PC-3 (cell line): Measurements from ENCODE around the gene SHISA8. TPM values are rescaled to one million over a fixed set of nuclear protein-coding genes. Genes with fewer than 3 reads are reported as not detected.
"Not testable (repeated sequence)": the region's sequence is repeated elsewhere in the genome, so short reads cannot be mapped to it uniquely, and the experiment has no call there.

Experiments
- ATAC-seq: fragments of 200-7000 bp; cut with Tn5 transposase; 2 replicates; pipeline ENCODE4 v1.9.1; 2020; ENCODE audit warnings: mild to moderate bottlenecking, moderate library complexity
- BruUV-seq: library from RNA; stranded (reverse); fragments of 400-500 nt; replicated peaks from 2 replicates; lab custom pipeline; 2021; lab: Mats Ljungman, UMichigan
- CTCF ChIA-PET: fragments of 300-600 bp; sonication (Branson Sonifier 250); formaldehyde crosslinking; loops from one replicate; lab custom pipeline; 2022; ENCODE audit warnings: antibody characterized with exemption; lab: Charles Lee
- POLR2A ChIA-PET: fragments of 300-600 bp; sonication (Branson Sonifier 250); formaldehyde crosslinking; loops from one replicate; lab custom pipeline; 2022; ENCODE audit warnings: antibody characterized with exemption; ENCODE audit not compliant: unreplicated experiment; lab: Charles Lee
- DNase-seq: peaks from one replicate; pipeline ENCODE4 v3.0.0-alpha.2; 2015
- H2AFZ ChIP-seq: fragments of 300-600 bp; sonication (generic); 2 replicates; pipeline ENCODE4 v1.6.0; 2016; ENCODE audit warnings: antibody characterized with exemption, low read length
- H3F3A ChIP-seq: fragments of 300-600 bp; sonication (generic); one replicate; pipeline ENCODE4 v1.6.0; 2017; ENCODE audit warnings: antibody characterized with exemption, low read length, control low read depth, mild to moderate bottlenecking; ENCODE audit not compliant: unreplicated experiment
- H3K27ac ChIP-seq: fragments of 300-600 bp; sonication (generic); 2 replicates; pipeline ENCODE4 v1.5.1; 2016; ENCODE audit warnings: mild to moderate bottlenecking, low read length
- H3K27me3 ChIP-seq: fragments of 300-600 bp; sonication (generic); 2 replicates; pipeline ENCODE4 v1.6.1; 2016; ENCODE audit warnings: low read length, mixed read lengths
- H3K36me3 ChIP-seq: fragments of 300-600 bp; sonication (generic); 2 replicates; pipeline ENCODE4 v1.6.1; 2016; ENCODE audit warnings: low read depth, mixed run types, low read length, mixed read lengths
- H3K4me1 ChIP-seq: fragments of 300-600 bp; sonication (generic); 2 replicates; pipeline ENCODE4 v1.5.1; 2016; ENCODE audit warnings: low read length; ENCODE audit not compliant: insufficient read depth
- H3K4me2 ChIP-seq: fragments of 300-600 bp; sonication (generic); 2 replicates; pipeline ENCODE4 v1.6.0; 2016; ENCODE audit warnings: low read length
- H3K4me3 ChIP-seq: fragments of 300-600 bp; sonication (generic); 2 replicates; pipeline ENCODE4 v1.5.1; 2016; ENCODE audit warnings: mild to moderate bottlenecking, low read length, mixed read lengths
- H3K79me2 ChIP-seq: fragments of 300-600 bp; sonication (generic); 2 replicates; pipeline ENCODE4 v1.6.1; 2017; ENCODE audit warnings: low read length, mixed read lengths
- H3K9ac ChIP-seq: fragments of 300-600 bp; sonication (generic); 2 replicates; pipeline ENCODE4 v1.6.0; 2016; ENCODE audit warnings: mild to moderate bottlenecking, low read length
- H3K9me2 ChIP-seq: fragments of 300-600 bp; sonication (generic); replicated peaks from 2 replicates; pipeline ENCODE4 v1.6.1; 2016; ENCODE audit warnings: mixed run types, low read length, mixed read lengths
- H3K9me3 ChIP-seq: fragments of 300-600 bp; sonication (generic); 2 replicates; pipeline ENCODE4 v1.6.1; 2016; ENCODE audit warnings: low read length, mixed read lengths
- H4K20me1 ChIP-seq: fragments of 300-600 bp; sonication (generic); 2 replicates; pipeline ENCODE4 v1.6.1; 2016; ENCODE audit warnings: low read length, mixed read lengths
- EZH2 ChIP-seq: fragments of 300-600 bp; sonication (generic); IDR thresholded peaks from one replicate; pipeline ENCODE4 v1.6.1; 2017; ENCODE audit warnings: antibody characterized with exemption, mild to moderate bottlenecking, low read length; ENCODE audit not compliant: unreplicated experiment
- EZH2phosphoT487 ChIP-seq: fragments of 300-600 bp; sonication (generic); IDR thresholded peaks from 2 replicates; pipeline ENCODE4 v1.6.1; 2018; ENCODE audit warnings: mild to moderate bottlenecking, antibody characterized with exemption, low read length, borderline replicate concordance
- intact Hi-C: fragments of 100-400 bp; cut with micrococcal nuclease; formaldehyde crosslinking; loops from 2 replicates; pipeline ENCODE4 v1.9.0; 2023
- total RNA-seq: library from RNA; depleted of rRNA; stranded (reverse); fragments of >200 nt; gene quantifications from 2 replicates; pipeline ENCODE4 v1.2.3, GENCODE V29; 2014
- TF ChIP-seq, protein P1 (sequence below): fragments of 300-600 bp; sonication (generic); conservative IDR thresholded peaks from 2 replicates; pipeline ENCODE4 v1.5.1; 2017; ENCODE audit warnings: antibody characterized with exemption, low read depth, mild to moderate bottlenecking, low read length

SHISA8 gene
- total RNA-seq, 1 experiment from 2014 or later, result not detected

DNA sequence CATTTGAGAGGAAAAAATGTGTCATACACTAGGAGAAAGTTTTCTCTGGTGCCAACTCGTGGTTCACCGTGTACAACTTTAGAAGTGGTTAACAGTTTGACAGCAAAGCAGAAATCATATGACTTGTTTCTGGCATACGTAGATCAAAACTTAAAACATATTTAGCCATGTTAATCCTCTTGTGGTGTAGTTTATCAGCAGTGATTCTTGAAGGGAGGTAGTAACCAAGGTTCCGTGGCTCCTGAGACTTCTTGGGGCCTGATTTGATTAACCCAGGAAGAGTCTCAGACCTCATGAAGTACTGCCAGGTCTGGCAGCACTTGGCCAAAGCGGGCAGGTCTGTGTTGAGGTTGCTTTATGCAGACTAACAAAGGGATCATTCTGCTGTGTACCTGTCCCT lies 41.5 kb downstream of the SHISA8 start:
- CTCF ChIA-PET, result no interaction called here
- no peak overlapping the region for H3K4me3 ChIP-seq
- no peaks in the 10 kb centered on the region for H4K20me1 ChIP-seq
- peaks cover 44% of the 10 kb centered on the region for H3K36me3 ChIP-seq
- H3K79me2 ChIP-seq, result no peaks in the 10 kb centered on the region
- H3K9me2 ChIP-seq, result no peaks in the 10 kb centered on the region
- TF ChIP-seq, protein P1, sequence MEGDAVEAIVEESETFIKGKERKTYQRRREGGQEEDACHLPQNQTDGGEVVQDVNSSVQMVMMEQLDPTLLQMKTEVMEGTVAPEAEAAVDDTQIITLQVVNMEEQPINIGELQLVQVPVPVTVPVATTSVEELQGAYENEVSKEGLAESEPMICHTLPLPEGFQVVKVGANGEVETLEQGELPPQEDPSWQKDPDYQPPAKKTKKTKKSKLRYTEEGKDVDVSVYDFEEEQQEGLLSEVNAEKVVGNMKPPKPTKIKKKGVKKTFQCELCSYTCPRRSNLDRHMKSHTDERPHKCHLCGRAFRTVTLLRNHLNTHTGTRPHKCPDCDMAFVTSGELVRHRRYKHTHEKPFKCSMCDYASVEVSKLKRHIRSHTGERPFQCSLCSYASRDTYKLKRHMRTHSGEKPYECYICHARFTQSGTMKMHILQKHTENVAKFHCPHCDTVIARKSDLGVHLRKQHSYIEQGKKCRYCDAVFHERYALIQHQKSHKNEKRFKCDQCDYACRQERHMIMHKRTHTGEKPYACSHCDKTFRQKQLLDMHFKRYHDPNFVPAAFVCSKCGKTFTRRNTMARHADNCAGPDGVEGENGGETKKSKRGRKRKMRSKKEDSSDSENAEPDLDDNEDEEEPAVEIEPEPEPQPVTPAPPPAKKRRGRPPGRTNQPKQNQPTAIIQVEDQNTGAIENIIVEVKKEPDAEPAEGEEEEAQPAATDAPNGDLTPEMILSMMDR, result no peak
- TF ChIP-seq EZH2phosphoT487 (no peak), EZH2 (no peak)
- POLR2A ChIA-PET, result interaction anchor here (0.7 kb wide), 1 partner anchor 41 kb away, joined by 3 read pairs; no protein-coding TSS in a partner anchor
- no peak overlapping the region for H3K4me2 ChIP-seq
- H3K9ac ChIP-seq, result no peak overlapping the region
- H3K27ac ChIP-seq, result no peak overlapping the region
- no peak for ATAC-seq
- H3K4me1 ChIP-seq, result no peaks in the 10 kb centered on the region
- intact Hi-C loops, result no loop called here
- no peaks in the 10 kb centered on the region for H3K27me3 ChIP-seq
- no TSS peak for BruUV-seq
- H3K9me3 ChIP-seq, result no peaks in the 10 kb centered on the region
- DNase-seq, result no peak
- no peak overlapping the region for H2AFZ ChIP-seq
- no peaks in the 10 kb centered on the region for H3F3A ChIP-seq

DNA sequence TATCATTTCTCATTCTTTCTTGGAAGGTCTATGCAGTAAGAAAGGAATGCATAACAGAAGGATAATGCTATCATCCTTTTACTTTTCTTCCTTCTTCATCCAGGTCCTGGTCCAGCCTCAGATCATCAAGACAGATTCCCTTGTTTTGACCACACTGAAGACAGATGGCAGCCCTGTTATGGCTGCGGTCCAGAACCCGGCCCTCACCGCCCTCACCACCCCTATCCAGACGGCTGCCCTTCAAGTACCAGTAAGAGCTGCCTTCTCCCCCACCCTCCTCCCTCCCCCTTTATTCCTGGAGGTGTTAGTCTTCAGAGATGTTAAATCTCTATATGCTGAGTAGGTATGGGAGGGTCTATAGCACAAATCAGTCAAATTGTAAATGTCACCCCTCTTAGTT lies 44.1 kb downstream of the SHISA8 start:
- Histone ChIP-seq H3K4me1 (no peaks in the 10 kb centered on the region), H3K4me2 (no peak overlapping the region), H3K4me3 (no peak overlapping the region), H3K9me2 (no peaks in the 10 kb centered on the region), H3K9me3 (no peaks in the 10 kb centered on the region), H2AFZ (no peak overlapping the region), H3K79me2 (no peaks in the 10 kb centered on the region), H3F3A (no peaks in the 10 kb centered on the region), H4K20me1 (no peaks in the 10 kb centered on the region), H3K36me3 (peaks cover 35% of the 10 kb centered on the region), H3K27me3 (no peaks in the 10 kb centered on the region), H3K27ac (no peak overlapping the region), H3K9ac (no peak overlapping the region)
- DNase-seq (no peak), ATAC-seq (no peak)
- ChIA-PET POLR2A (no interaction called here), CTCF (no interaction called here)
- TF ChIP-seq, protein P1, result no peak
- TF ChIP-seq EZH2 (no peak), EZH2phosphoT487 (no peak)
- no TSS peak for BruUV-seq
- intact Hi-C loops, result no loop called here

DNA sequence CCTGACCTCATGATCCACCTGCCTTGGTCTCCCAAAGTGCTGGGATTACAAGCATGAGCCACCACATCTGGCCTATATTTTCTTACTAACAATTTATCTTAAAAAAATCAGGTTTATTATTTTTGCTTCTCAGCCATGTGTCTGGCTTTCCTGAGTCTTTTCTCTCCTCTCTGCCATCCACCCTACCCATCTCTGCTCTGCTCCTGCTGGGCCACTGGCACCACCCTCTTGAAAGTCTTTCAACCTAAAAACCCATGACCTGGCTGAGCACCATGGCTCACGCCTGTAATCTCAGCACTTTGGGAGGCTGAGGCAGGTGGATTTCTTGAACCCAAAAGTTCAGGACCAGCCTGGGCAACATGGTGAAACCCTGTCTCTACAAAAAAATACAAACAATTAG lies 44.8 kb downstream of the SHISA8 start:
- ATAC-seq, CTCF ChIA-PET, H3K4me1 ChIP-seq, H3K9ac ChIP-seq, H3K9me3 ChIP-seq, BruUV-seq, POLR2A ChIA-PET, H3K27ac ChIP-seq, H2AFZ ChIP-seq, intact Hi-C loops, H3K9me2 ChIP-seq, H3K27me3 ChIP-seq, H3K79me2 ChIP-seq, H4K20me1 ChIP-seq, H3K4me2 ChIP-seq, H3F3A ChIP-seq, H3K4me3 ChIP-seq, DNase-seq: not testable (repeated sequence)
- H3K36me3 ChIP-seq, result peaks cover 28% of the 10 kb centered on the region
